HCT116 (cell line): Measurements from ENCODE around the gene UBAP2L. TPM values are rescaled to one million over a fixed set of nuclear protein-coding genes. Genes with fewer than 3 reads are reported as not detected.

ENCODE experiments used
- ATAC-seq: fragments of 200-7000 bp; cut with Tn5 transposase; 2 replicates; pipeline ENCODE4 v1.9.1; 2020; ENCODE audit warnings: mild to moderate bottlenecking, moderate library complexity
- BruUV-seq: library from RNA; stranded (reverse); fragments of 400-500 nt; replicated peaks from 2 replicates; lab custom pipeline; 2021; lab: Mats Ljungman, UMichigan
- CTCF ChIA-PET: fragments of 300-600 bp; sonication (Branson Sonifier 250); formaldehyde crosslinking; loops from one replicate; lab custom pipeline; 2021; ENCODE audit warnings: antibody characterized with exemption; lab: Charles Lee
- POLR2A ChIA-PET: fragments of 300-600, 350-600 bp; sonication (Branson Sonifier 250); formaldehyde crosslinking; loops from one replicate; lab custom pipeline; 2021; ENCODE audit warnings: antibody characterized with exemption; lab: Charles Lee
- RAD21 ChIA-PET, 2 experiments: fragments of 300-600 bp; sonication (Branson Sonifier 250); formaldehyde crosslinking; loops; one replicate each; lab custom pipeline; 2023; ENCODE audit warnings: low total read pairs in 2 of 2; ENCODE audit not compliant: uncharacterized antibody in 2 of 2, unreplicated experiment in 2 of 2, low non-redundant PET in 1 of 2; lab: Charles Lee
- DNase-seq: peaks from one replicate; pipeline ENCODE4 v3.0.0-alpha.2; 2010; ENCODE audit warnings: low read depth, low spot score
- H2AFZ ChIP-seq: fragments of 200-600 bp; shearing (Covaris generic), sonication (generic); 2 replicates; pipeline ENCODE4 v1.6.1; 2017; ENCODE audit warnings: low read depth, mixed run types, mixed read lengths, antibody characterized with exemption, low read length; ENCODE audit not compliant: poor library complexity, severe bottlenecking
- H3K27ac ChIP-seq: 2 replicates; pipeline ENCODE4 v1.5.1; 2012; ENCODE audit warnings: low read depth, low read length
- H3K27me3 ChIP-seq: fragments of 200-600 bp; sonication (generic); 2 replicates; pipeline ENCODE4 v1.6.1; 2016; ENCODE audit warnings: mixed run types, low read length, mixed read lengths; ENCODE audit not compliant: insufficient read depth
- H3K36me3 ChIP-seq, 2 experiments: fragments of 200-500 bp in 1 of 2; fragments of 200-600 bp in 1 of 2; sonication (Bioruptor generic) in 1 of 2; sonication (generic) in 1 of 2; 2 replicates each; pipeline versions ENCODE4 v1.5.1 to v1.6.1; 2014 to 2016; ENCODE audit warnings: low read length in 2 of 2, inconsistent platforms in 1 of 2, mixed read lengths in 1 of 2, mixed run types in 1 of 2; ENCODE audit not compliant: insufficient read depth in 2 of 2, control insufficient read depth in 1 of 2
- H3K4me1 ChIP-seq, 2 experiments: fragments of 200-600 bp in 1 of 2; sonication (generic) in 1 of 2; 2 replicates each; pipeline versions ENCODE4 v1.5.1 to v1.6.1; 2012 to 2017; ENCODE audit warnings: low read length in 2 of 2, inconsistent platforms in 1 of 2, mild to moderate bottlenecking in 1 of 2, mixed read lengths in 1 of 2, mixed run types in 1 of 2, moderate library complexity in 1 of 2; ENCODE audit not compliant: insufficient read depth in 2 of 2, control insufficient read depth in 1 of 2
- H3K4me2 ChIP-seq: fragments of 200-600 bp; sonication (generic); 2 replicates; pipeline ENCODE4 v1.6.1; 2017; ENCODE audit warnings: mixed run types, low read length, mixed read lengths
- H3K4me3 ChIP-seq, 2 experiments: fragments of 200-600 bp in 1 of 2; sonication (generic) in 1 of 2; replicated peaks in 1 of 2; 2 replicates each; pipeline ENCODE4 v1.5.1; 2011 to 2016; ENCODE audit warnings: low read length in 2 of 2, control low read depth in 1 of 2, low read depth in 1 of 2, mild to moderate bottlenecking in 1 of 2, mixed read lengths in 1 of 2, mixed run types in 1 of 2
- H3K79me2 ChIP-seq: fragments of 200-600 bp; sonication (generic); 2 replicates; pipeline ENCODE4 v1.6.1; 2017; ENCODE audit warnings: mild to moderate bottlenecking, mixed run types, low read length, moderate library complexity, mixed read lengths; ENCODE audit not compliant: insufficient read depth
- H3K9ac ChIP-seq: fragments of 200-600 bp; sonication (generic); 2 replicates; pipeline ENCODE4 v1.6.1; 2016; ENCODE audit warnings: low read length, mixed read lengths
- H3K9me2 ChIP-seq: fragments of 200-600 bp; sonication (generic), shearing (Covaris generic); 2 replicates; pipeline ENCODE4 v1.6.1; 2017; ENCODE audit warnings: mixed run types, mild to moderate bottlenecking, moderate library complexity; ENCODE audit not compliant: insufficient read depth
- H3K9me3 ChIP-seq, 2 experiments: fragments of 200-500 bp in 1 of 2; fragments of 200-600 bp in 1 of 2; sonication (Bioruptor generic) in 1 of 2; sonication (generic) in 1 of 2; 2 replicates each; pipeline ENCODE4 v1.6.1; 2014 to 2017; ENCODE audit warnings: low read length in 2 of 2, mixed read lengths in 2 of 2, inconsistent platforms in 1 of 2, low read depth in 1 of 2, mild to moderate bottlenecking in 1 of 2, mixed run types in 1 of 2, moderate library complexity in 1 of 2; ENCODE audit not compliant: control insufficient read depth in 1 of 2, insufficient read depth in 1 of 2
- H4K20me1 ChIP-seq: fragments of 200-600 bp; sonication (generic), shearing (Covaris generic); 2 replicates; pipeline ENCODE4 v1.6.1; 2017; ENCODE audit warnings: mixed run types, mild to moderate bottlenecking, moderate library complexity; ENCODE audit not compliant: insufficient read depth
- ELF1 ChIP-seq: IDR thresholded peaks from 2 replicates; pipeline ENCODE4 v1.6.1; 2012; ENCODE audit warnings: low read depth, borderline replicate concordance
- EZH2phosphoT487 ChIP-seq: fragments of 200-600 bp; IDR thresholded peaks from 2 replicates; pipeline ENCODE4 v1.6.1; 2018; ENCODE audit warnings: antibody characterized with exemption, borderline replicate concordance
- FOSL1 ChIP-seq: IDR thresholded peaks from 2 replicates; pipeline ENCODE4 v1.6.1; 2012; ENCODE audit warnings: low read depth
- JUND ChIP-seq: IDR thresholded peaks from 2 replicates; pipeline ENCODE4 v1.6.1; 2012
- POLR2AphosphoS5 ChIP-seq: IDR thresholded peaks from 2 replicates; pipeline ENCODE4 v1.6.1; 2011; ENCODE audit warnings: mild to moderate bottlenecking, low read depth, low read length, moderate library complexity
- SIN3A ChIP-seq: IDR thresholded peaks from 2 replicates; pipeline ENCODE4 v1.6.1; 2012; ENCODE audit warnings: low read depth
- SP1 ChIP-seq: IDR thresholded peaks from 2 replicates; pipeline ENCODE4 v1.6.1; 2012; ENCODE audit warnings: low read depth
- SRF ChIP-seq: IDR thresholded peaks from 2 replicates; pipeline ENCODE4 v1.6.1; 2012; ENCODE audit warnings: low read depth
- TCF7L2 ChIP-seq: IDR thresholded peaks from 2 replicates; pipeline ENCODE4 v1.7.0; 2011; ENCODE audit warnings: borderline replicate concordance, inconsistent platforms; ENCODE audit not compliant: insufficient read depth, insufficient read length; ENCODE audit errors: extremely low read depth
- ZFX ChIP-seq: fragments of 450-650 bp; IDR thresholded peaks from 2 replicates; pipeline ENCODE4 v1.6.1; 2017
- ZNF274 ChIP-seq: fragments of 200-500 bp; sonication (Bioruptor generic); IDR thresholded peaks from 2 replicates; pipeline ENCODE4 v1.6.1; 2014; ENCODE audit warnings: mild to moderate bottlenecking, low read depth, low read length, inconsistent platforms
- intact Hi-C: fragments of 100-400 bp; cut with micrococcal nuclease; formaldehyde crosslinking; loops from 2 replicates; pipeline ENCODE4 v1.10.0; 2022
- total RNA-seq: library from RNA; stranded (reverse); gene quantifications from one replicate; pipeline ENCODE4 v1.2.1, GENCODE V29; 2021; ENCODE audit not compliant: unreplicated experiment
- TF ChIP-seq, protein P1 (sequence below): IDR thresholded peaks from 2 replicates; pipeline ENCODE4 v1.6.1; 2012; ENCODE audit warnings: low read depth

Gene UBAP2L
- total RNA-seq, 1 experiment from 2014 or later, result 189 TPM

DNA sequence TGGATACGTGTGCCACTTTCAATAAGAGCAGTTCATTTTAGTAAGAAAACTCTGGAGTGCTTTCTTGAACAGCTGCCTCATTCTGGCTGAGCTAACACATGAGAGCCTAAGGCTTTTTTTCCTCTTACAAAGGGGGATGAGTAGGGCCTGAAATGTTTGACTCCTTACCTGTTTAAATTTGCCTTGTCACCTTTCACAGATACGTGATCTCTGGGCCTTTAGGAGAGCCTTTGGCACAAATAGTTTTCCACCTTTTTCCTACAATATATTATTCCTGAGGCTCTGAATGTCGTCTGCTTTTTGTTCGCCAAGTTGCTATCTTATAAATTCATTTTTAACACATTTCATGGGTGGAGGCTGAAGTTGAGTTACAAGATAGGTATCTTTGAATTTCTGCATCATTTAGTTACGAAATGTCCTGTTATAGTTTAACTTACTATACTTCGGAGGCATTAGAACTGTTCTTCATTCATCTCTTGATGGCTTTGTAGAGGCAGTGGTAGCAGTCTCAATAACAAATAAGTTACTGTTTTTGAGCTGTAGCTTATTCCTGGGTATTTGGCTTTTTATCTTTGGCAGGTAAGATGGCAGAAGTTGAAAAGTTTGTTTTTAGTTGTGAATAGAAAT is 17.2 kb downstream of the UBAP2L start:
- H3K79me2 ChIP-seq, result peaks cover 94% of the 10 kb centered on the region
- H3K9me2 ChIP-seq, result no peaks in the 10 kb centered on the region
- RAD21 ChIA-PET, result no interaction called here
- DNase-seq (no peak), ATAC-seq (no peak)
- H3K27me3 ChIP-seq, result no peaks in the 10 kb centered on the region
- H4K20me1 ChIP-seq, result peaks cover 13% of the 10 kb centered on the region; the same call in 1 of the 2 replicates
- H3K4me2 ChIP-seq, result no peak overlapping the region
- TF ChIP-seq SP1 (no peak), FOSL1 (no peak), EZH2phosphoT487 (no peak), ZFX (no peak), POLR2AphosphoS5 (no peak), ZNF274 (no peak), JUND (no peak), SRF (no peak), ELF1 (no peak), TCF7L2 (no peak), SIN3A (no peak)
- TF ChIP-seq, protein P1, sequence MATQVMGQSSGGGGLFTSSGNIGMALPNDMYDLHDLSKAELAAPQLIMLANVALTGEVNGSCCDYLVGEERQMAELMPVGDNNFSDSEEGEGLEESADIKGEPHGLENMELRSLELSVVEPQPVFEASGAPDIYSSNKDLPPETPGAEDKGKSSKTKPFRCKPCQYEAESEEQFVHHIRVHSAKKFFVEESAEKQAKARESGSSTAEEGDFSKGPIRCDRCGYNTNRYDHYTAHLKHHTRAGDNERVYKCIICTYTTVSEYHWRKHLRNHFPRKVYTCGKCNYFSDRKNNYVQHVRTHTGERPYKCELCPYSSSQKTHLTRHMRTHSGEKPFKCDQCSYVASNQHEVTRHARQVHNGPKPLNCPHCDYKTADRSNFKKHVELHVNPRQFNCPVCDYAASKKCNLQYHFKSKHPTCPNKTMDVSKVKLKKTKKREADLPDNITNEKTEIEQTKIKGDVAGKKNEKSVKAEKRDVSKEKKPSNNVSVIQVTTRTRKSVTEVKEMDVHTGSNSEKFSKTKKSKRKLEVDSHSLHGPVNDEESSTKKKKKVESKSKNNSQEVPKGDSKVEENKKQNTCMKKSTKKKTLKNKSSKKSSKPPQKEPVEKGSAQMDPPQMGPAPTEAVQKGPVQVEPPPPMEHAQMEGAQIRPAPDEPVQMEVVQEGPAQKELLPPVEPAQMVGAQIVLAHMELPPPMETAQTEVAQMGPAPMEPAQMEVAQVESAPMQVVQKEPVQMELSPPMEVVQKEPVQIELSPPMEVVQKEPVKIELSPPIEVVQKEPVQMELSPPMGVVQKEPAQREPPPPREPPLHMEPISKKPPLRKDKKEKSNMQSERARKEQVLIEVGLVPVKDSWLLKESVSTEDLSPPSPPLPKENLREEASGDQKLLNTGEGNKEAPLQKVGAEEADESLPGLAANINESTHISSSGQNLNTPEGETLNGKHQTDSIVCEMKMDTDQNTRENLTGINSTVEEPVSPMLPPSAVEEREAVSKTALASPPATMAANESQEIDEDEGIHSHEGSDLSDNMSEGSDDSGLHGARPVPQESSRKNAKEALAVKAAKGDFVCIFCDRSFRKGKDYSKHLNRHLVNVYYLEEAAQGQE, result no peak
- TF ChIP-seq, all 23 proteins: peak for 0
- Histone ChIP-seq H2AFZ (no peak overlapping the region), H3K4me3 (no peak overlapping the region), H3K36me3 (peaks cover 56 to 75% of the 10 kb centered on the region in 2 experiments), H3K27ac (no peak overlapping the region), H3K9me3 (no peaks in the 10 kb centered on the region), H3K4me1 (no peaks in the 10 kb centered on the region), H3K9ac (no peak overlapping the region)
- no TSS peak for BruUV-seq
- POLR2A ChIA-PET, result no interaction called here
- CTCF ChIA-PET, result no interaction called here
- intact Hi-C loops, result no loop called here
